Middle frontal gyrus (tissue), 1 donor: ENCODE results near the gene TRAPPC4.
A peak's percentile ranks its signal among the peaks of the same experiment; 100 is the strongest.
"Not testable (repeated sequence)": the region's sequence is repeated elsewhere in the genome, so short reads cannot be mapped to it uniquely, and the experiment has no call there.

ENCODE experiments used
- DNase-seq: peaks from one replicate; pipeline ENCODE4 v3.0.0-alpha.2; 2015; ENCODE audit warnings: low spot score; ENCODE audit errors: extremely low spot score

The TRAPPC4 gene

DNA sequence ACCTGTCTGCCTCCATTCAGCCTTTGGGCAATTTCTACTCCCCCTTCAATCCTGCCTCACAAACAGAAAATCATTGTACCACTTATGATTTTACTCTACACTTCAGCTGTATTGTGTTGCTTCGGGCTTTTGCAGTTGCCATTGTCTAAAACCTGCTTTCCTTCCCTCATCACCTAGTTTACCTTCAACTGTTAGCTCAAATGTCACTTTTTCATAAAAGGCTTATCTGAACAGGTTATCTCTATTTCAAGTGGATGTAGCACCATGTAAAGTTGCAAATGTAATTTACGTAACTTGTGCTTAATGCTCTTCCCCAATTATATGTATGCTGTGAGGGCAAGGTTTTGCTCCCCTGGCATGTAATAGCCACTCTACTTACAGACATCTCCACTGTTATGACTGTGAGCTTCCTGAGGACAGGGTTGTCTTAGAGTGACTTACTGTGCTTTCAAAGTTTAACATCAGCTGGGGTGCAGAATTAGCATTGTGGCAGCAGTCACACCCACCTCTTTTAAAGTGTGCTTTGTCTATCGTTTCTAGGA is 5.9 kb upstream of the TRAPPC4 start:
- DNase-seq = no peak

DNA sequence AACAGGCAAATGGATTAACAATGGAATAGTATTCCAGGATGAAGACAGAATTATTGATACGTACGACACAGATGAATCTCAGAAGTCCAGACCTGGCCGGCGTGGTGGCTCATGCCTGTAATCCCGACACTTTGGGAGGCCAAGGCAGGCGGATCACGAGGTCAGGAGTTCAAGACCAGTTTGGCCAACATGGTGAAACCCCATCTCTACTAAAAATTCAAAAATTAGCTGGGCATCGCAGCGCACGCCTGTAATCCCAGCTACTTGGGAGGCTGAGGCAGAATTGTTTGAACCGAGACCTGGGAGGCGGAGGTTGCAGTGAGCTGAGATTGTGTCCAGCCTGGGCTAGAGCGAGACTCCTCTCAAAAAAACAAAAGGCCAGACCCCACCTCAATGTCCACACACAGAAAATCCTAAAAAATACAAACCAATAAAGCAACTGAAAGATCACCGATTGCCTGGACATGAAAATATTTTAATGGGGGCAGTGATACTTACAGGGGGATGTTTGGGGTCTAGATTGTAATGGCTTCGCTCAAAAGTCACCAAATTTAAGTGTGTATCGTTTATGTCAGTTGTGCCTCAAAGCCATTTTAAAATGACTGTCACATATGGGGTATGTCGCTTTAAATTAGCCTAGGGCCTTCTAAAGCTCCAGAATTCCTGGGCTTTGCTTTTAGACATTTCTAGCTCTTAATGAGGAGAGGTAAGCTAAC is 4.2 kb upstream of the TRAPPC4 start:
- DNase-seq = no peak

DNA sequence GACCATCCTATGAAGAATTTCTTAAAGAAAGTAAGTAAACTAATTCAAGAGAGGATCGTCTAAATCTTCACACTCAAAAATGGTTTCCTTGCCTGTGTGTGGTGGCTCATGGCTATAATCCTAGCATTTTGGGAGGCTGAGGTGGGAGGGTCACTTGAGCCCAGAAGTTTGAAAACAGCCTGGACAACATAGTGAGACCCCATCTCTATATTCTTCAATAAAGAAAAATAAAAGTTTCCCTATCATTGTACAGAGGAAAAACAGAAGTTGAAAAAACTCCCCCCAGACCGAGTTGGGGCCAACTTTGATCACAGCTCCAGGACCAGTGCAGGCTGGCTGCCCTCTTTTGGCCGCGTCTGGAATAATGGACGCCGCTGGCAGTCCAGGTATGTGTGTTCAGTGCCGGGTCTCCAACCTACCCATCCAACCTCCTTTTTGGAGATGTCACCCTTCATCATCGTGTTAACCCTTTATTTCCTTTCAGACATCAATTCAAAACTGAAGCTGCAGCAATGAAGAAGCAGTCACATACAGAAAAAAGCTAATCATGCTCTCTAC is 3.4 kb upstream of the TRAPPC4 start:
- DNase-seq = no peak

DNA sequence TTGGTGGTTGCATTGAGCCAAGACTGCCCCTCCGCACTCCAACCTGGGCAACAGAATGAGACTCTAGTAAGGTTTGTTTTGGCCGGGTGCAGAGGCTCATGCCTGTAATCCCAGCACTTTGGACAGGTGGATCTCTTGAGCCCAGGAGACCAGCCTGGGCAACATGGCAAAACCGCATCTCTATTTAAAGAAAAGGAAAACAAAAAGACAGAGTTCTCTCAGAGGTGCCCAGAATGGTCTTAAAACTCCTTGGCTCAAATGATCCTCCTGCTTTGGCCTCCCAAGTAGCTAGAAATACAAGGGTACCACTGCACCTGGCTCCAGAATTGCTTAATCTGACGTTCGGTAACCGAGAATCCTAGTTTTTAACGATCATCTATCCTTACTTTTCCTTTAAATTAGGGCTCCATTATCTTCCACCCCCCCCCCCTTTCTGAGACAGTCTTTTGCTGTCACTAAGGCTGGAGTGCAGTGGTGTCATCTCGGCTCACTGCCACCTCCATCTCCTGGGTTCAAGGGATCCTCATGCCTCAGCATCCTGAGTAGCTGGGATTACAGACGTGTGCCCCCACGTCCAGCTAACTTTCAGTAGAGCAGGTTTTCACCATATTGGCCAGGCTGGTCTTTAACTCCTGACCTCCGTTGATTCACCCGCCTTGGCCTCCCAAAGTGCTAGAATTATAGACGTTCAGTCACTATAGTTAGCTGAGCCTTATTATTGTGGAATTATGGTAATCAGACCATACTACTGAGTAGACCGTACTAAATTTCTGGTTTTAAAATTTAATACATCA is 2.2 kb upstream of the TRAPPC4 start:
- DNase-seq = no peak

DNA sequence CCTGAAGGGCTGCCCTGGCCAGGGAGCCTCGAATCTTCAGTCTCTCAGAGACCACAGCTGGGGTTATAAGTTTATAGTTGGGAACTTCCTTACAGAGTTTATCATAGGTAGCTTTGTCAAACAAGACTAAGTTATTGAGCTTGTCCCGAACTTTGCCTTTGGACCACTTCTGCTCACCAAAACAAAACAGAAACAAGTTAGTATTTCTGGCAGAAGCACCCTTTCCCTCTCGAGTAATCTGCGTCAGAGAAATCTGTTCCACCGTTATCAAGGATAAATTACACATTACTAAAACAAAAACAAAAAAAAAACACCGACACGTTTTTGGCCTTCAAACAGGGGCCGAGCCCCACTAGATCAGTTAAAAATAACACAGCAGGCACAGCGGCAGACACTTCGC is 1.2 kb upstream of the TRAPPC4 start:
- DNase-seq = not testable (repeated sequence)

DNA sequence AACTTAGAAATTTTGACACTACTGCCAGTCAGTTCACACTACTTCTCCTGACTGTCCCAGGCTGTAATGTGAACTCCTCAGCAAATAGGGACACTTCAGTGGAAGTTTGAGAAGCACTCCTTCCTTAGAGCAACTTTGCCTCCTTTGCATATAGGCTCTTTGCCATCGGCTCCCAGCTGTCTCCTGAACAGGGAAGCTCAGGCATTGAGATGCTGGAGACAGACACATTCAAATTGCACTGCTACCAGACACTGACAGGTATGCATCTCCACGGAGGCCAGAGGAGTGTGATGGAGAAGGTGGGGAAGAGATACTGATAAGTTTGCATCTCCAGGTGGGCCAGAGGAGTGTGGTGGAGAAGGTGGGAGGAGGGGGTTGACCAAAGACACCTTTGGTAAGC is 1.4 kb downstream of the TRAPPC4 start:
- DNase-seq = no peak

DNA sequence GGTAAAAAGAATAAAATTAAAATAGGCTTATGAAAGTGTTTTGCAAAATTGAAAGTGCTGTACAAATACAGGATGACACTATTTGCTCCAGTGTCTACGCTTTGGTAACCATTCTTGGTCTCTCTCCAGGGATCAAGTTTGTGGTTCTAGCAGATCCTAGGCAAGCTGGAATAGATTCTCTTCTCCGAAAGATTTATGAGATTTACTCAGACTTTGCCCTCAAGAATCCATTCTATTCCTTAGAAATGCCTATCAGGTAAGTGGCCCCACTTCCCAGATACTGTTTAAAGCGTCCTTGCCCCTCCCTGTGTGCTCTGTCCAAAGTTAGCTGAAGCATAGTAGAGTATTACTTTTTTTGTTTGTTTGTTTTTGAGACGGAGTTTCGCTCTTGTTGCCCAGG is 3.1 kb downstream of the TRAPPC4 start:
- DNase-seq = no peak

DNA sequence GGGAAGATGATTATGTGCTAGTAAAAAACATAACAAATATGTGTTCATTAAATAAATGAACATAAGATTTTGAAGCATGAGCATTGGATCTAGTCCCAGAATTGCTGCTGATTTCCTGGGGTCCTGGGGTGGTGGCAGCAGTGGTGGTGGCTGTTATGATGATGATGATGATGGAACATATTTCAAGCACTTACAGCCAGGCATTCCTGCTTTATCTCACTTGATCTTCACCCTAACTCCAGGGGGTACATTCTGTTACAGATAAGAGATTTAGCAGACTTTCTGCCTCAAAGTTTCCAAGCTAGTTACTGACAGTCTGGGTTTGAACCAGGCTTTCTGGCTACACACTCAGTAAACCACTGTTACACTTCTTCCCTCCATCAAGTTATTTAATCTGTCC is 5.2 kb downstream of the TRAPPC4 start:
- DNase-seq = no peak

DNA sequence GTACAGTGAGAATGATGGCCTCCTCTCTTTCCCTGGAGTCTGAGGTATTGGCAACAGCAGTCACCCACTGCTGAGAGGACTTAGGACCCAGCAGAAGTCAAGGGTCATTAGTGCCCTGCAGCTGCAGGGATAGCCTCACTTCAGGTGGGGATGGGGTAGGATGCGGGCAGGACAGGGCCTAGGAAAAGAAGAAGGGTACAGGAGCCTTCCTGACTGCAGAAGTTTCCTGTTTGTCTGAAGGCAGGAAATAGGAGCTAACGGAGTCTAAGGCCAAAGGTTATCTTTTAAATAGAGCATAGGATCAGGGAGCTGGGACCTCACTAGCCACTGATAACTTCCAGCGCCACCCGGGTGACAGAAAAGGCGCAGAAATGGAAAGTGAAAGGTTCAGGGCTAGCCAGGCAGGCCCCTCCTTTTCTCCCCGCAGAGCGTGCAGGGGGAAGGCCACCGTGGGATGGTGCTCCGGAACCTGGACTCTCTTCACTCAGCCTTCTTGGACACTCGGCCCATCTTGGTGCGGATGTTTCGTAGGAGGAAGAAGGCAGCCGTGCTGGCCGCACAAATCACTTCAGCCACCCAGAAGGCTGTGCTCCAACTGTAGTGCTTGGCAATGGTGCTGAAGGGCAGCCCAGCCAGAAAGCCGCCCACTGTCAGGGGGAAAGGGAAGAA is 6.0 kb downstream of the TRAPPC4 start:
- no peak for DNase-seq

DNA sequence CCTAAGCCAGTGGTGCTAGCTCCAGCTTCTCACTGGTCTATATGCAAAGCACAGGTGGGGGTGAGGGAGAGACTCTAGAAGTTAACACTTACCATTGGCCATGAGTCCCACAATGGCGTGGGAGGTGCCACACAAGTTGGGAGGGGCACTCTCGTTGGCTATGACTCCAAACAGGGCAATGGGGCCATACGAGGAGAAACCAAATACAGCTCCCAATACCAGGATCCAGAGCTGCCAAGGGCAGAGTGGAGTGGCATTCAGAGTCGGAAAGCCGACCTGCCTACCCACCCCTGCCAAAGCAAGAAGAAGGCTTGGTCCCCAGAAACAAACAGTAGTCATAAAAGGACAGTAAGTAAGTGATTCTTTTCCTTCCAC is 6.5 kb downstream of the TRAPPC4 start:
- no peak for DNase-seq

DNA sequence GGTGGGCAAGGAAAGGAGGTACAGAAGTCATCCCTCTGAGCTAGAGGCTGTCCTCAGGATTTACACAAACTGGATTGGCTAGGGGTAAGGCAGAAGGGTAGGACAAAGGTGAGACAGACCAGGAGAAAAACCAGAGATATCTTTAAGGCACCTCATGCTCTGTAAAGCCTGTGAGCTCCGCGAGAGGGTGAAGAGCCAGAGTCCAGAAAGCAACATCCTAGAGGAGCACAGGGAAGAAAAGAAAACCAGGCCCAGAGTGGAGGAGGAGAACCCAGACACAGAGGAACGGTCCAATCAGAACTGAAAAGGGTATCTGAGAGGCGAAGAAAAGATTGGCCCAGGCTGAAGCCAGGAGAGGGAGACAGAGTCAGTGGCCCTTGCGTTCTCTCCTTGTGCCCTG is 7.0 kb downstream of the TRAPPC4 start:
- no peak for DNase-seq

DNA sequence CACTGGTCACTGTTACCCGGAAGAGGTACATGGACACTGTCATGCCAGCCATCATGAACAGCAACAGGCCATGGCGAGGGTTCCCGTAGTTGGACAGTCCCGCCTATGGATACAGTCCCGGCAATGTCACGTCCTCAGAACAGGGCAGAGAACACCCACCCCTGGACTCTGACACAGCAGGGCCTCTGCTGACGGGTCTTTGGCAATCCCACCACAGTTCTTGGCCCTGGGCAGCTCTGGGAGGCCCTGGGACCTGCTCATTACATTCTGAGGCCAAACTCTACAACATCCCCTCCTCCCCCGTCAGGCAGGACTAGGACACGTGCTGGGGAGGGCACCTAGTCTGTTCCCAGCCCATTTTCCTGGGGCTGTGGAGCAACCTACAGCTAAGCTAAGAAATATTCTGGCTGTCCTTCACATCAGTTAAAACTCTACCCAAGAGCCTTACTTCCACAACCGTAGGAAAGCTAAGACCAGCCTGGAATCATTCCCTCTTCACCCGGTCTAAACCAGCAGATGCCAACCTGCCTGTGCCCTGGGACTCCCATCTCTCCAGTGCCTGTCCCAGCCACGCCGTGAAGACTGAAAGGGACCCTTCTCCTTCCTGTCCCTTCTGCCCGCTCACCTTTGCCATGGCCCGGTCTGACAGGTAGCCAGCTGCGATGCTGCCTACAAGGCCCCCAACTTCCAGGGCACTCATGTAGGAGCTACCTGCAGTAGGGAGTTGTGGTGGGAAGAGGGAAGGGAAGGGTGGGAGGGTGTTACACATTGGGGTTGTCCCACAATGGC is 7.6 kb downstream of the TRAPPC4 start:
- DNase-seq = no peak

DNA sequence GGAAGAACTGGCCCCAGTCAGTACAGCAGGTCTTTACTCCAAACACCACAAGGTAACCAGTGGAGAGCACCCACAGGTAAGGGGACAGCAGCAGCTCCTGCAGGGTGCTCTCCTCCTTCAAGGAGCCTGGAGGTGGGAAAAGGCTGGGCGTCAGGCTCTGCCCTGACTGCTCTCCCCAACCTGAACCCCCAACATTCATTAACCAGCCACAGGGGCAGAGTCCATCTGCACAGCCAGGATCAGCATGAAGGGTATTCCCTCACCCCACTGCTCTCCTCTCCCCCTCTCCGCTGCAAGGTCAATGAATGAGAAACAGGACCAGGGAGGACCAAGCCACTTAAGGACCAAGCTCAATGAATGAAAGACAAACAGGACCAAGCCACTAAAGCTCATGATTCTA is 8.4 kb downstream of the TRAPPC4 start:
- DNase-seq = no peak

DNA sequence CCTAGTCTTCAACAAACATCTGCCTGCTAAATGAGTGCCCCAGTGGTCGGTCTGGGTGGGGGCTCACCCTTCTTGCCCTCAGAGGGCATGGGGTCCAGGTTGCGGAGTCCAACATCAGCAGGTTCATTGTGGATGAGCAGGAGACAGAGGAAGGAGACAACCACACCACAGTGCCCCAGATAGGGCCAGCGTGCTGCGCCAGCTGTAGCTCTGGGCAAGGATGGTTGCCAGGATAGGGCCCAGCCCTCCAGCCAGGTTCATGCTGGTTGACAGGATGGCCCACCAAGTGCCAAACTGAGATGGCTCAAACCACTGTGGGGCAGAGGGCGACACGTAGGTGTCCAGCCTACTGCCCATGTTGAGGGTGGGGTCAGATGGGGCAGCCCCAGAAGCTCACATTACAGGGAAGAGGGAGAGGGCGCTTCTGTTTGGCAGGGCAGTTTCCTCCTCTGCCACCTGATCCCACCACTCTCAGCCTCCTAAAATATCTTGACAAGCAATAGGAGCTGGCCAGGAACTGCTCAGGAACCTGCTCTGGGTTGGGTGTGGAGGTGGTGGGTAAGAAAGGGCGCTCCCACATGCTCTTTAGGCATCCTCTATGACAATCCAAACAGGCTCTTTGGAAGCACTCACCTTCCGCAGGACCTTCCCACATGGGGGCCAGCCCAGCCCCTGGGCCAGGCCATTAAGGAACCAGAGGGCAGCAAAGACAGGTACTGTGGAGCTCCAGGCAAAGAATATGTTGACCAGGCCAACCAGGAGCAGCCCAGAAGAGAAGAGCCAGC is 9.2 kb downstream of the TRAPPC4 start:
- no peak for DNase-seq

DNA sequence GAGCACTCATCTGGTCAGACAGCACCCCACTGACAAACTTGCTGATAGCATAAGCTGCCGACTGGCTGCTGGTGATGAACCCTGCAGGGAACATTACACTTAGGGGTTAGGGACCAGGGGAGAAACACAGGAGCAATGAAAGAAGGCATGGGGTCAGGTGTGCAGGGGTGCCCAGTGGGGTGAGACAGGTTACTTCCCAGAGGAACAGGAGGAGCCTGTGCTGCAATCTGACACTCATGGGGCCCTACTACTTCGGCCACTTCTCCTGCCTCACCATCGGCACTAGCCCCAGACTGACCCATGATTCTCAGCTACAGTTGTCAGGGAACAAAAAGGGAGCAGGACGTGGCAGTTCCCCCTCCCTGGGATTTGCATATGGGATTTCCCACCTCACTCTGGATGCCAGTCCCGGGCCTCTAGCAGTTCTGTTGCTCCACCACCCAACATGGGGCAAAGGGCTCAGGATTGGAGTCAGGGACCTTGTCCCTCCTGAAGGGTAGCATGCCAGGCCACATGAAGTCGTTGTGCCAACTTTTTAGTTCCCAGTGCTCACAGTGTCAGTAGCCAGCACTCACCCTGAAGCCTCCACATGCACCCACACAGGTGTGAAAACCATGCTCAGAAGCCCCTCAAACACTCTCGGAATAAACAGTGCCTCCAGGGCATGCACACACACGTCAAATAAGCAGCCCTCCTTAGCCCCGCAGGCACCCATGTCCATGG is 9.9 kb downstream of the TRAPPC4 start:
- no peak for DNase-seq

DNA sequence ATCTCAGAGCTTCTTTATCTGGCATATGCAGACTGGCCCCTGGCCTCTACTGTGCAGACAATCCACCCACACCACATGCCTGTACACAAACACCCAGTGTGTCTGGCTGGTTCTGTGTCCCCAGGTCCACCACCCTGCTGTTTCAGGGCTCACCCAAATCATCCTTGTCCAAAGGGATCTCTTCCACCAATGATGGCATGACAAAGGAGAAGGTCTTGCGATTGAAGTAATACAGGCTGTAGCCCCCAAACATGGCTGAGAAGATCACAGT is 10.4 kb downstream of the TRAPPC4 start:
- no peak for DNase-seq

DNA sequence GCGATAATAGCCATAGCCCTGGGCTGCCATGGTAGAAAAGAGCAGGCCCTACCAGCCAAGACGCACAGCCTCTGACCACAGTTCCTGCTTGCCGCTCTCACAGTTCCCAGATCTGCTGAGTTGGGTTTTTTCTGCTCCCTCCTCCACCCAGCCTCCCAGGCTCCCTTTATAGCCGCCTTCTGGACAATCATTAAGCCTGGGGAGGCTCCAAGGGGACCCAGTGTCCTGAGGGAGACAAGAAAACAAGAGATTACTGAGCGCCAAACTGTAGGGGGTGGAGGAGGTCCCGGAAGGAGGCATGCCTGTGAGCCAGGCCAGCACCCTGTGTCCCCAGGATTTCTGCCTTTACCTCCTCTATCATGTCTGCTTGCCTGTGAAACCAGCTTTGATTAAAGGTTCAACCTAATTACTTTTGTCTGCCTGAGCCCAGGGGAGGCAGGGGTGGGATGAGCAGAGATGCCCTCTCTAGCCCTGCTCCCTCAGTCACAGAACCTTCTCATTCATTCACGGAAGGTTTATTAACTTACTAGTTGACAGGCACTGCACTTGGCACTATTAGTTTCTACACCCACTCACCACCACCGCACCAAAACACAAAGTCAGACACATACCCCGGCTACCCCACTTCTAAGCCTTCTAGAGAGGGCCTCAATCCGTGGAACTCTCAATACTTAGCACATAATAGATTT is 10.9 kb downstream of the TRAPPC4 start:
- no peak for DNase-seq

DNA sequence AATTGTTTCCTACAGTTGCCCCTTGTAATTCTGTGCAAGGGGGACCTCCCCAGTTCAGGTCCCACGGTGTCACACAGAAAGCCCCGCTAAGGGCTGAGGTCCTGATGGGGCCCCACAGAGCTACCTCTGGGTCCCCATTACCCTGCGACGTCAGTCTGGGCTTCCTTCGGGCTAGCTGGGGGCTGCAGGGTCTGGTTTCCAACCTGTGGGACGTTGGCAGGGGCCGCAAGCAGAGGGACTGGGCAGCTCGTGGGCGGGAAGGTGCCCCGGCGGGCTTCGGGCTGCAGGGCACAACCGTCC is 11.4 kb downstream of the TRAPPC4 start:
- no peak for DNase-seq

DNA sequence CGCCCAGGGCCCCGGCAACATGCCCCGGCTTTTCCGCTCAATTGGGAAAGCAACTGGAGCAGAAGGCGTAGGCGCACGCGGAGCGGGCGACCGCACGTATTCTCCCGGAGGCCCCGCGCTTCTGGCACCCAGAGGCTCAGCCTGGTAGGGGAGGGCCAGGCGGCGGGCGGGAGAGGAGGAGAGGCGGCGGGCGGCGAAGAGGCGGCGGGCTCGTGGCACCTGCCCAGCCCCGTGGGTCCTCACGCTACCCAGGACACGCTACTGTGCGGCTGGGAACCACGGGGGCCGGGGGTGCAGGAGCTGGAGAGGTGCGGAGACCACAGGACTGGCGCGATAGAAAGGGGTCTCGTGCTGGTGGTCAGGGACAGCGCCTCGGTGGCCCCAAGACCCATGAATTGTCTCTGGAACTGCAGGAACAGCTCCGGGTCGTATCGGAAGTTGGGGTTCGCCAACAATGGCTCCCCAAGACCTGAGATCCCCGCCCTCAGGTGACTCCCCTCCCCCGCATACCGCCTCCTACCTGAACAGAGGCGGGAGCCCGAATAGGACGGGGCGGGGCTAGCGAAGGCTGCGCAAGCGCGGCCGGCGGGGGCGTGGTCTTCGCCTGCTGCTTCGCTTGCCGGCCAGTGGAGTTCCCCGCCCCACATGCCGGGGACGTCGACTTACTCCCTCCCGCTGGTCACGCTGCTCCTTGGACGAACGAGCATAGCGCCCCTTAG is 11.9 kb downstream of the TRAPPC4 start, which contains the start of gene SLC37A4:
Gene SLC37A4 (minus strand): TSS at position 549 of the 719 bp plus-strand sequence.
- peak; percentile 92 for DNase-seq
